Measurements from ENCODE around the gene DTNA.

GRCh38 chr18:34816183-34816582 lies 106.1 kb downstream of the DTNA start:
- no peak for TF ChIP-seq CTCF (IDR thresholded peaks at IDR 0.05; ENCODE audit: low read depth, low read length, poor library complexity, severe bottlenecking)
- TF ChIP-seq EZH2phosphoT487 (IDR thresholded peaks at IDR 0.05; ENCODE audit: borderline replicate concordance, low read length): no peak

Data from DOHH2 (cell line).